K562 (cell line): ENCODE measurements around the gene R3HDM2. TPM values are rescaled to one million over a fixed set of nuclear protein-coding genes. Genes with fewer than 3 reads are reported as not detected.
A peak's percentile ranks its signal among the peaks of the same experiment; 100 is the strongest.

Source experiments
- CREB5 ChIP-seq: fragments of 250-450 bp; sonication (Bioruptor Pico); IDR thresholded peaks from 2 replicates; pipeline ENCODE4 v1.5.0; 2020; ENCODE audit warnings: mild to moderate bottlenecking
- HDAC6 ChIP-seq: IDR thresholded peaks from 2 replicates; pipeline ENCODE4 v1.6.1; 2012; ENCODE audit warnings: low read depth, mild to moderate bottlenecking, control low read depth, inconsistent platforms, low read length, moderate library complexity
- HEY1 ChIP-seq: fragments of 250-450 bp; sonication (Bioruptor Pico); IDR thresholded peaks from 2 replicates; pipeline ENCODE4 v1.5.0; 2020; ENCODE audit warnings: mild to moderate bottlenecking, moderate library complexity, borderline replicate concordance
- MGA ChIP-seq: fragments of 450-650 bp; IDR thresholded peaks from 2 replicates; pipeline ENCODE4 v1.6.1; 2016; ENCODE audit warnings: mild to moderate bottlenecking, moderate library complexity
- RNF219 ChIP-seq: fragments of 250-450 bp; sonication (Bioruptor Pico); IDR thresholded peaks from 2 replicates; pipeline ENCODE4 v1.5.0; 2022; ENCODE audit warnings: mild to moderate bottlenecking
- THRB ChIP-seq: fragments of 450-650 bp; formaldehyde crosslinking; conservative IDR thresholded peaks from 2 replicates; pipeline ENCODE4 v1.4.0; 2022; ENCODE audit warnings: mild to moderate bottlenecking, missing genetic modification characterization
- ZNF398 ChIP-seq: fragments of 250-450 bp; sonication (Bioruptor Pico); IDR thresholded peaks from 2 replicates; pipeline ENCODE4 v1.8.0; 2021; ENCODE audit warnings: moderate library complexity, mild to moderate bottlenecking, inconsistent platforms
- polyA plus RNA-seq, 8 experiments: library from polyadenylated mRNA; depleted of rRNA in 4 of 8; stranded (reverse) in 5 of 8; unstranded in 3 of 8; fragments of >200 nt; fragmentation: Nextera tagmentation in 2 of 8; fragmentation: Illumina TruSeq in 1 of 8; extraction: Ambion mirVana in 2 of 8; extraction: Trizol in 1 of 8; gene quantifications; 2 replicates each; pipeline versions ENCODE4 v1.2.1 to v1.2.3, GENCODE V29; 2011 to 2014; ENCODE audit warnings: inconsistent platforms in 1 of 8, missing spikeins in 1 of 8
- total RNA-seq, 7 experiments: library from RNA; depleted of rRNA in 6 of 7; stranded (reverse); fragments of >200 nt in 6 of 7; fragmentation: Illumina TruSeq in 2 of 7; extraction: Trizol in 2 of 7; gene quantifications; 2 replicates each; pipeline versions ENCODE4 v1.2.1 to v1.2.3, GENCODE V29; 2011 to 2021; ENCODE audit warnings: low replicate concordance in 1 of 7

The R3HDM2 gene
- total and polyA plus RNA-seq, 9 of the 15 experiments (the other 6 are each of a cell fraction or from before 2014, with no cell fraction given), result 3.3 to 18.8 (median 9.0) TPM

GRCh38 chr12:57238854-57239554 lies 191.8 kb downstream of the R3HDM2 start (continued):
- TF ChIP-seq HDAC6 (no peak), MGA (peak; percentile 59), THRB (CRISPR knock-in tag) (no peak), CREB5 (no peak), RNF219 (CRISPR knock-in tag) (no peak), HEY1 (CRISPR knock-in tag) (no peak), ZNF398 (CRISPR knock-in tag) (no peak)
